Activated T-cell treated with anti-CD3 and anti-CD28 coated beads, Interleukin-2, amount 50 U/mL, for 1 hour (primary cell): ENCODE data around the gene PPP6R2.

Source experiments
- DNase-seq: peaks from one replicate; pipeline ENCODE4 v3.0.0-alpha.2; 2020

PPP6R2 gene

DNA sequence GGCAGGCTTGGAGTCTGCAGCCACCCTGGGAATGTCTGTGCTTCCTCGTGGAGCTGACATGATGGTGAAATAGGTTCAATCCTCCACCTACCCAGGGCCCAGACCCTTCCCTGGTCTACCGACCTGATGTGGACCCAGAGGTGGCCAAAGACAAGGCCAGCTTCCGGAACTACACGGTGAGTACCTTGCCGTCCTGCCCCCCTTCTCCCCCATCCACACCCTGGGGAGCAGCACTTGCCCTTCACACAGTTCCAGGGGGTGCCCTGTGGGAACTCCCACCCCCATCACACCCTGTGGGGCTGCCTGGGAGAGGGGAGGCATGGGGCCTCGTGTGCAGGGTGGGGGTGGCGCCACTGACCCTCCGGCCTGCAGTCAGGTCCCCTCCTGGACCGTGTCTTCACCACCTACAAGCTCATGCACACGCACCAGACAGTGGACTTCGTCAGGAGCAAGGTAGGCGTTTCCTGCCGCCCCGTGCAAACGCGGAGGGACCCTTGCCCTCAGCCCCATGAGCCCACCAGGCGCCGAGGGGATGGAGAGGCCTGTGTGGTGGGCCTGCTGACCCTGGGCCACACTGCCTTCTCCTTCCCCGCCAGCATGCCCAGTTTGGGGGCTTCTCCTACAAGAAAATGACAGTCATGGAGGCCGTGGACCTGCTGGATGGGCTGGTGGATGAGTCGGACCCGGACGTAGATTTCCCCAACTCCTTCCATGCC, 144.3 kb downstream of the PPP6R2 start:
- DNase-seq, result no peak

DNA sequence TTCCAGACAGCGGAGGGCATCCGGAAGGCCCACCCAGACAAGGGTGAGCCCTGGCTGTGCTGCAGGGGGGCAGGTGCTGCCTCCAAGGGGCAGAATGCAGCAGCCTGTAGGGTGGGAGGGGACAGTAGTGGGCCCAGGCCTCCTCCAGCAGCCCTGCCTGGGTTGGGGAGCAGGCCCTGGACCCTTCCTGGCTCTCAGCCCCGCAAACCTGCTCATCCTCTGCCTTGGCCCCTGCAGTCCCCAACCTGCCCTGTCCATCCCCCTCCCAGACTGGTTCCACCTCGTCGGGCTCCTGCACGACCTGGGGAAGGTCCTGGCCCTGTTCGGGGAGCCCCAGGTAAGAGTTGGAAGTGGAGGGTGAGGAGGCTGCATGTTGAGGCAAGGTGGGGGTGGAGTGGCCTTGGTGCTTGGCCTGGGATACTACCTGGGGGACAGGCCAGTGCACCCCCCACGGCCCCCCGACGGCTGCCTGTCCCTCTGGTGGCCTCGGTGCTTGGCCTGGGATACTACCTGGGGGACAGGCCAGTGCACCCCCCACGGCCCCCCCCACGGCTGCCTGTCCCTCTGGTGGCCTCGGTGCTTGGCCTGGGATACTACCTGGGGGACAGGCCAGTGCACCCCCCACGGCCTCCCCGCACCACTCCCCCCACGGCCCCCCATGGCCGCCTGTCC, 145.0 kb downstream of the PPP6R2 start:
- DNase-seq, result no peak

DNA sequence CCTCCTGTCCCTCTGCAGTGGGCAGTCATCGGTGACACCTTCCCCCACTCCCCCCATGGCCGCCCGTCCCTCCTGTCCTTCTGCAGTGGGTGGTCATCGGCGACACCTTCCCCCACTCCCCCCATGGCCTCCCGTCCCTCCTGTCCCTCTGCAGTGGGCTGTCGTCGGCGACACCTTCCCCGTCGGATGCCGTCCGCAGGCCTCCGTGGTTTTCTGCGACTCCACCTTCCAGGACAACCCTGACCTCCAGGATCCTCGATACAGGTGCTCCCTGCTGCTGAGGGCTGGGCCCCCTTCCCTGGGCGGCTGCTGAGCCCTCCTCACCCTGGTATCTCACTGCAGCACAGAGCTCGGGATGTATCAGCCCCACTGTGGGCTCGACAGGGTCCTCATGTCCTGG, 145.8 kb downstream of the PPP6R2 start:
- DNase-seq, result no peak

- no peak for DNase-seq
Measured at GRCh38 chr22:50489363-50490243, 146.5 kb downstream of the PPP6R2 start.

DNA sequence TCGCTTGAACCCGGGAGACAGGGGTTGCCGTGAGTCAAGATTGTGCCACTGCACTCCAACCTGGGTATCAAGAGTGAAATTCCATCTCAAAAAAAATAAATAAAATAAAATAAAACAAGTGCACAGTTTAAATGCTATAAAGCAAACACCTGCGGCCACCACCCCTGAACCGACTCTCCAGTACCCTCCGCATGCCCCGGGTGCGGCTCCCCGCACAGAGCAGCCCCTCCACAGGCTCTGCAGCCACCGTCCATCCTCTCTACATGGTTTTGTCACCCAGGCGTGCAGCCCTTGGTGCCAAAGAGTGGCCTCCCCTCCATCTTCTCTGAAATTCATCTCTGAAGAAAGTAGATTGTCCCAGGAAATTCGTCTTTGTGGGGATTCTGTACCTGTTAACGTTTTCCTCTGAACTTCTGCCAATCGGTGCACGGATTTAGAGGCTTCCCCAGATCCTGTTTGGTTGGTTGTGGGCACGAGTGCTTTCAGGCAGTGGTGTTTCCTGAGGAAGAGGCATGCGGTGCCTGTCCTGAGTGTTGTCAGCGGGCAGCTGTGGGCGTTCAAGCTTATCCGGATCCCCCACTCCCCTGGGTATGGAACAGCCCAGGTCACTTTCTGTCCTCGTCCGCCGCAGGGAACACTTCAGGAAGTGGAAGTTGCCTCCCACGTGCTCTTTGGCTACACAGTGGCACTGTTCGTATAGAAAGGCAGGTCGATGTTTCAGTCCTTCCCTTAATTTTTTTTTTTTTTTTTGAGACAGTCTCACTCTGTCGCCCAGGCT, 147.6 kb downstream of the PPP6R2 start:
- DNase-seq, result no peak
